Putamen (tissue), 1 donor: ENCODE results near the gene ARHGAP45.

Source experiments
- DNase-seq: peaks from one replicate; pipeline ENCODE4 v3.0.0-alpha.2; 2016; ENCODE audit warnings: low spot score

ARHGAP45 gene

DNA sequence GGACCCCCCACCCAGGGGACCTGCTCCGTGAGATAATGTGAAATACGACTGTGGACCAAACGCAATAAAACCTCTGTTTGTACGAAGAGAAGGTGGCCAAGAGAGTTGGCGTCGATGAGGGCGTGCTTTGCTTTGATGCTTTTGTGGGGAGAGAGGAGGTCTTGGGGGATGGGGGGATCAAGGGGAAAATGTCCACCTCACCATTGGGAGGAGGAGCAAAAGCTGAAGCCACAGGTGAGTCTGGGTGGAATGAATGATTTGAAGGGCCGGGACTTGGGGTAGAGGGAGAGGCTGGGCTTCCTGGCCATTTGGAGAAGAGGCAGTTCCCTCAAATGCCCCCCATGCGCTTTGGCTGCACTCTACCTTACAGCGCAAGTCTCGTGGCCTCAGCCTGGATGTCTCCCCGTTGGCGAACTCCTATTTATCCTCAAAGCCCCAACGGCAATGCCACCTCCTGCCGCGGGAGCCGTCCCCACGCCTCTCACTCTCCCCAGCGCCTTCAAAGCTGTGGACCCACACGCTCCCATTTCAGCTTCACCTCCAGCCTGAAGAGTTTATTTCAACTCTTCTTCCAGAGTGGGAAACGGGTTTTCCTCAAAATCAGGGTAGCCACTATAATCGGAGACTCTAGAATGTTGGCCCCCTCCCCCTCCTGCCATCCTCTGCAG is 27.9 kb upstream of the ARHGAP45 start:
- DNase-seq, result no peak

DNA sequence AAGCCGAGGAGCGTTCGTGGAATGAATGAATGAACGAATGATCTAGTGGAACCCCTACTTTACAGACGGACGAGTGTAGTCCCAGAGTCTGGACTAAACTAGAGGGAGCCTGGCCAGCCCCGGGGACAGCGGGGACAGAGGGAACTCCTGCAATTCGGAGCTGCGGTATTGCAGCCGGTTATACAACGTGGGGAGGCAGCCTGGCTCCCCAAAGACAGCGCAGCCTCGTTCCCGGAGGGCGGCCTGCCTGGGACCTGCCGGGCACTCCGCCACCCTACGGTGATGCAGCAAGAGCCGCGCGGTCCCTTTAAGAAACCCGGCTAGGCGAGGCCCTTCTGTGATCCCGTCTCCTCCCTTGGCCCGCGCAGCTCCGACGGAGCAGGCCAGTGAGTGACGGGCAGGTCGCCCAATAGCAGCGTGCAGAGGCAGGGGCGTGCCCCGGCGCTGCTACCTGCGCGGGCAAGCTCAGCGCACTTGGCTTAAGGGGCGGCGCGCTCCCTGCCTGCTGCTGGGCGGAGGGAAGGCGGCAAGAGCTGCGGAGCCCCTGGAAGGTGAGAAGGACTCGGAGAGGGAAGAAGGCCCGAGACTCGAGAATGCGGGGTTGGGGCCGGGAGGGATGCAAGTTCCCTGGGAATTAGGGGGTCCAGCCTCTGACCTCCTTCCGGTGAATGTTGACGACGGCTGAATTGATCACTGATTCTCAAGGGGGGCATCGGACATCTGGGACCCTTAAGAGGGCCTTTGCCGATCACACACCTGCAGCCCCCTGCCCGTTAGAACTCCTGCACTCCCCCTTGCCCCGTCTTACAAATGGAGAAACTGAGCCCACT is 27.1 kb upstream of the ARHGAP45 start, which contains the start of gene ABCA7:
ABCA7 (plus strand) TSS at position 462 of the 830 bp plus-strand sequence. CDS start 1,255 bp downstream, outside the sequence.
- DNase-seq, result peak; percentile 93

DNA sequence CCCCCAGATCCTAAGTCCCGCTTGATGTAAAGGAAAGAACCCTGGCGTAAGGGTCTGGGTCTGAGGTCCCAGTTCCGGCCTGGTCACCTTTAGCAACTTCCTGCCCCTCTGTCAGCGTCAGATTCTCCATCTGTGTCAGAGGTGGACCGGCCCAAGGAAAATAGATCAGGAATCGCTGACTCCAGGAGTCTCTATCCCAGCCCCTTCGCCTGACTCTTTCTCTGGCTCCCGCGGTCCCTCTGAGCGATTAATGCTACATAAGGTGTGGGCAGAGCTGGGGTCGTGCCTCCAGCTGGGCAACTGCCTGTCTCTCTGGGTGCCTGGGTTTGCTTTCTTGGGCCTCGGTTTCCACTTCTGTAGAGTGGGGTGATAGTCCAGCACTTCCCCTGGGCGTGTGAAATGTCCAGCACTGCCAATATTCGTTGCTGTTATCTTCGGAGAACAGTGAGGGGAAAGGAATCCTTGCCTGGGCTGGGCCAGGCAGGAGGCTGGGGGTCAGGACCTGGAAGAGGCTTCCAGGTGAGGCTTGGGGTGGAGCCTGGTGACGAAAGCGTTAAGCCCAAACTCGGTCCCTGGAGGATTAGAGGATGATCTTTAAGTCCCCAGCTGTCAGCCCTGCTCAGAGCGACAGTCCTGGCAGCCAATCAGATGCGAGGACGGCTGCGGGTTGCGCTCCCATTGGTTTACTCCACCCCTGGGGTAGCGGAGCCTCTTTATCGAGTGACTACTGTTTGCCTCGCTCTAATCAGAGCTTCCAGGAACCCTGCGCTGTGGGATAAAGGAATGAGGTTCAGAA is 26.3 kb upstream of the ARHGAP45 start:
- peak; percentile 92 for DNase-seq

DNA sequence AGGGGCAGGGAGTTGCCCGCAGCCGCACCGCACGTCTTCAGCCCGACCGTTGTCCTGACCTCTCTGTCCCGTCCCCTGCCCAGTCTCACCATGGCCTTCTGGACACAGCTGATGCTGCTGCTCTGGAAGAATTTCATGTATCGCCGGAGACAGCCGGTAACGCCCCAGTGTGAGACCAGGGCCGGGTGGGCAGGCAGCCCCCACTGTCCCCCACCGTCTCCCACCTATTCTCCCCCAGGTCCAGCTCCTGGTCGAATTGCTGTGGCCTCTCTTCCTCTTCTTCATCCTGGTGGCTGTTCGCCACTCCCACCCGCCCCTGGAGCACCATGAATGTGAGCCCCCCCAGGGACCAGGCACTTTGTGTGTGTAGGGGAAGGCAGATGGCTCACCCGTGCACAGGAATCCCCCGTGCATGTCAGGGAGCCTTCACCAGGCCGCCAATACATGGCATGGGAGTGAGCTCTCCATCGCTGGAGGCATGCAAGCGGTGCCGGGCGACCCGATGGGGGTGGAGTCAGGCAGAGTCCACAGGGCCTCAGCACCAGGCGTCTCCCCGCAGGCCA is 25.6 kb upstream of the ARHGAP45 start:
- no peak for DNase-seq

DNA sequence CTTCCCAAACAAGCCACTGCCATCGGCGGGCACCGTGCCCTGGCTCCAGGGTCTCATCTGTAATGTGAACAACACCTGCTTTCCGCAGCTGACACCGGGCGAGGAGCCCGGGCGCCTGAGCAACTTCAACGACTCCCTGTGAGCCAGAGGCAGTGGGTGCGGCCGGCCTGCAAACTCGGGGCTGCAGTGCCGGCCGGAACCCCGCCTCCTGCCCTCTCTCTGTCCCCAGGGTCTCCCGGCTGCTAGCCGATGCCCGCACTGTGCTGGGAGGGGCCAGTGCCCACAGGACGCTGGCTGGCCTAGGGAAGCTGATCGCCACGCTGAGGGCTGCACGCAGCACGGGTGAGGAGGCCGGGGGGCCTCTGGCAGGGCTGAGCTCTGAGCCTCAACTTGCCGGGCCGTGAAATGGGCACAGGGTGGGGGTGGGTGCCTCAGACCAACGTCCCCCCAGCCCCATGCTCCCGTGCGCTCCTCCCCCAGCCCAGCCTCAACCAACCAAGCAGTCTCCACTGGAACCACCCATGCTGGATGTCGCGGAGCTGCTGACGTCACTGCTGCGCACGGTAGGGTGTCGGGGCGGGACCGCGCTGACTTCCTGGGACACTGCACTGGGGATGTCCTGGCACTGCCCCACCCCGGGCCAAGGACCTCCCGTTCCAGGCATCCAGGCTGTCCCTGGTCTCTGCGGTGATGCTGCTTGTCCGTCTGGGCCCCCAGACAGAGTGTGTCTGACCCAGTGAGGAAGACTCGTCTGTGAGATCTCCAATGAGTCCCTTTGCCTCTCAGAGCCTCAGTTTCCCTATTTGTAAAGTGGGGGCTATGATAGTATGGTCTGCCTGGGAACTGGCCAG is 24.9 kb upstream of the ARHGAP45 start:
- DNase-seq, result no peak

DNA sequence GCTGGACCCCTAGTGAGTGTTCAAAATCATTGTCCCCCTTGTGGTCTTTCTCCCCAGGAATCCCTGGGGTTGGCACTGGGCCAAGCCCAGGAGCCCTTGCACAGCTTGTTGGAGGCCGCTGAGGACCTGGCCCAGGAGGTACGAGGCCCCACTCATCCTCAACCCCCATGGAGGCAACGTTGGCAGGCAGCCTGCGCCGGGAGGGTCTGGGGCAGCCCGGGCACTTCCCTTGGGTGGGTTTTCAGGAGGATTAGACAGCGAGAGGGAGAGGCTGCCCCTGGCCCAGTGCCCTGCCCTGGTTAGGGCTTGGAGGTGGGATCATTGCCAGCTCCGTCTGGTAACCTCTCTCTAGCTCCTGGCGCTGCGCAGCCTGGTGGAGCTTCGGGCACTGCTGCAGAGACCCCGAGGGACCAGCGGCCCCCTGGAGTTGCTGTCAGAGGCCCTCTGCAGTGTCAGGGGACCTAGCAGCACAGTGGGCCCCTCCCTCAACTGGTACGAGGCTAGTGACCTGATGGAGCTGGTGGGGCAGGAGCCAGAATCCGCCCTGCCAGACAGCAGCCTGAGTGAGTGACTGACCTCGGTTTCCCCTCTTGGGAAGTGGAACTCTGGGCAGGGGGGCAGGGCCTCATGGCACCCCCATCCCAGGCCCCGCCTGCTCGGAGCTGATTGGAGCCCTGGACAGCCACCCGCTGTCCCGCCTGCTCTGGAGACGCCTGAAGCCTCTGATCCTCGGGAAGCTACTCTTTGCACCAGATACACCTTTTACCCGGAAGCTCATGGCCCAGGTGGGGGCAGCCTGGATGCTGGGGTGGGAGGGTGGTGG is 24.1 kb upstream of the ARHGAP45 start:
- no peak for DNase-seq

DNA sequence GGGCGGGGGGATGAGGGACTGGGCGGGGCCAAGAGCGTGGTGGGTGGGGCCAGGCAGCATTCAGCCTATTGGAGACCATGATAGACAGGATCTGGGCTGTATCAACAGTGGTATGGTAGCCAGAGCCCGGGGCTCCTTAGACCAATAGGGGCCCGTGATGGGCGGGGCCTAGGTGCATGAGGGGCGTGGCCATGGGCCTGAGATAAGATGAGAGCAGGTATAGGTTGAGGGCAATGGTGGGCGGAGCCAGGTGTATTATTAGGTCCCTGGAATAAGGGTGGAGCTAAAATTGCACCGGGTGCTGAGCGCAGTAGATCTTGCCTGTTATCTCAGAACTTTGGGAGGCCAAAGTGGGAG is 21.7 kb upstream of the ARHGAP45 start:
- DNase-seq, result no peak

DNA sequence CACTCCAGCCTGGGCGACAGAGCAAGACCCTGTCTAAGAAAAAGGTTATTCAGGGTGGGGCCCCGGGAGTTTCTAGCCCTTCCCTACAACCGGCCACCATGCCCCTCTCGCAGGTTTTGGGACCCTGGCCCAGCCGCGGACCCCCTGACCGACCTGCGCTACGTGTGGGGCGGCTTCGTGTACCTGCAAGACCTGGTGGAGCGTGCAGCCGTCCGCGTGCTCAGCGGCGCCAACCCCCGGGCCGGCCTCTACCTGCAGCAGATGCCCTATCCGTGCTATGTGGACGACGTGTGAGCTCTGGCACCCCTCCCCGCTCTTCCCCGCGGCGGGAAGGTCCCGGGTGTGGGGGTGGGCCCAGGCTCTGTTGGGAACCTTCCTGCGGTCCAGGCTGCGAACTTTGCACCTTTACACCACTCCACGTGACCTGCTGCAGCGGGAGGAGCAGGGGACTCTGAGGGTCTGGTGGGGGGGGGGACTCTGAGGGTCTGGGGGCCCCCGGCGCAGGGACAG is 20.8 kb upstream of the ARHGAP45 start:
- DNase-seq, result no peak

DNA sequence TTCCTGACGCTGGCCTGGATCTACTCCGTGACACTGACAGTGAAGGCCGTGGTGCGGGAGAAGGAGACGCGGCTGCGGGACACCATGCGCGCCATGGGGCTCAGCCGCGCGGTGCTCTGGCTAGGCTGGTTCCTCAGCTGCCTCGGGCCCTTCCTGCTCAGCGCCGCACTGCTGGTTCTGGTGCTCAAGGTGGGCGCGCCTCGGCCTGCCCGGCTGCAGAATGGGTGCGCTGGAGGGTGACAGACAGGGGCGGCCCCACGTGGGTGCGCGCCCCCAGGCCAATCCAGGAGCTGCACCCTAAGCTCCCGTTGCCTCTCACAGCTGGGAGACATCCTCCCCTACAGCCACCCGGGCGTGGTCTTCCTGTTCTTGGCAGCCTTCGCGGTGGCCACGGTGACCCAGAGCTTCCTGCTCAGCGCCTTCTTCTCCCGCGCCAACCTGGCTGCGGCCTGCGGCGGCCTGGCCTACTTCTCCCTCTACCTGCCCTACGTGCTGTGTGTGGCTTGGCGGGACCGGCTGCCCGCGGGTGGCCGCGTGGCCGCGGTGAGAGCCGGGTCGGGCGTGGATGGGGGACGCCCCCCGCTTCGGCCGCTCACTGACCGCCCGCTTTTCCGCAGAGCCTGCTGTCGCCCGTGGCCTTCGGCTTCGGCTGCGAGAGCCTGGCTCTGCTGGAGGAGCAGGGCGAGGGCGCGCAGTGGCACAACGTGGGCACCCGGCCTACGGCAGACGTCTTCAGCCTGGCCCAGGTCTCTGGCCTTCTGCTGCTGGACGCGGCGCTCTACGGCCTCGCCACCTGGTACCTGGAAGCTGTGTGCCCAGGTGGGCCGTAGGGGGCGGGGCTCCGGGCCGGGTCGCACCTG is 19.9 kb upstream of the ARHGAP45 start:
- no peak for DNase-seq

DNA sequence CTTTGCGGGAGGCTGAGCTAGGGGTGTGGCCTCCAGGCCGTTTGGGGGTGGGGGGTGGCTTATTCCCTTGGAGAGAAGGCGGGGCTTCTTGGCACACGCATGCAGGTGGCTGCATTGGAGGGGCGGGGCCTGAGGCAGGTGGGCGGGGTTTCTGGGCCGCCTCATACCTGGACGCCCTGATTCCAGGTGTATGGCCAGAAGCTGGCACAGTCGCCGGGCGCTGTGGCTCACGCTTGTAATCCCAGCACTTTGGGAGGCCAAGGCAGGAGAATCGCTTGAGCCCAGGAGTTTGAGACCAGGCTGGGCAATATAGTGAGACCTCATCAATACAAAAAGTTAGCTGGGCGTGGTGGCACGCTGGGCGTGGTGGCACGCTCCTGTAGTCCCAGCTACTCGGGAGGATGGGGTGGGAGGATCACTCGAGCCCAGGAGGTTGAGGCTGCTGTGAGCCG is 19.2 kb upstream of the ARHGAP45 start:
- DNase-seq, result no peak

DNA sequence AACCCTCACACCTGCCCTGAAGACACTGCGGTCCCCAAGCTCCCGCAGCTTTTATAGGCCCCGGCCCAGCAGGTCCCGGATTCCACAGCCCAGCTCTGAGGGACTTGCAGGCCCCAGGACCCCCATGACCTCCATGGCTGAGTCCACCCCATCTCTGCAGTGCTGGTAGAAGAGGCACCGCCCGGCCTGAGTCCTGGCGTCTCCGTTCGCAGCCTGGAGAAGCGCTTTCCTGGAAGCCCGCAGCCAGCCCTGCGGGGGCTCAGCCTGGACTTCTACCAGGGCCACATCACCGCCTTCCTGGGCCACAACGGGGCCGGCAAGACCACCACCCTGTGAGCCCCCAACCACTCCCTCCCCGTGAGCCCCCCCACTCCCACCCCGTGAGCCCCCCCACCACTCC is 17.9 kb upstream of the ARHGAP45 start:
- DNase-seq, result no peak

DNA sequence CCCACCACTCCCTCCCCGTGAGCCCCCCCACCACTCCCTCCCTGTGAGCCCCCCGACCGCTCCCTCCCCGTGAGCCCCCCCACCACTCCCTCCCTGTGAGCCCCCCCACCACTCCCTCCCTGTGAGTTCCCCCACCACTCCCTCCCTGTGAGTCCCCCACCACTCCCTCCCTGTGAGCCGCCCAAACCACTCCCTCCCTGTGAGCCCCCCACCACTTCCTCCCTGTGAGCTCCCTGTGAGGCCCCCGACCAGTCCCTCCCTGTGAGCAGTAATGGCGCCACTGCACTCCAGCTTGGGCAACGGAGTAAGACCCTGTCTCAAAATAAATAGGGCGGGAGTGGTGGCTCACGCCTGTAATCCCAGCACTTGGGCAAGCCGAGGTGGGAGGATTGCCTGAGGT is 17.2 kb upstream of the ARHGAP45 start:
- no peak for DNase-seq

DNA sequence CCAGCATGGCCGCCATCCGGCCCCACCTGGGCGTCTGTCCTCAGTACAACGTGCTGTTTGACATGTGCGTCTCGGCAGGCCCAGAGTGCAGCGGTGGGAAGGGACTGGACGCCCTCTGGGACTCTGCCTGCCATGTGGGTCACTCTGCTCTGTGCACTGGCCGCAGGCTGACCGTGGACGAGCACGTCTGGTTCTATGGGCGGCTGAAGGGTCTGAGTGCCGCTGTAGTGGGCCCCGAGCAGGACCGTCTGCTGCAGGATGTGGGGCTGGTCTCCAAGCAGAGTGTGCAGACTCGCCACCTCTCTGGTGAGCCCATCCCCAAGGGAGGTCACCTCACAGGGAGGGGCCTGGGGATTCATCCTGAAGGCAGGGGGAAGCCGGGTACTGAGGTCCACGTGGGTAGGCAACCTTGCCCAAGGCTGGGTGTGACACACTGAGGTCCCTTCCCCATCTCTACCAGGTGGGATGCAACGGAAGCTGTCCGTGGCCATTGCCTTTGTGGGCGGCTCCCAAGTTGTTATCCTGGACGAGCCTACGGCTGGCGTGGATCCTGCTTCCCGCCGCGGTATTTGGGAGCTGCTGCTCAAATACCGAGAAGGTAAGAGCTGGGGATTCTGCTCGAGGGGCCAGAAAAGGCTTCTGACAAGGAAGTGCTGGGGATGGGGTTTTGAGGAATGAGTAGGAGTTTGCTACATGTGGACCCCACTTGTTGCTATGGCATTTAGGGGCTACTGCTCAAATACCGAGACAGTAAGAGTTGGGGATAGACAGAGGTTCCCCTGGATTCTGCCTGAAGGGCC is 15.8 kb upstream of the ARHGAP45 start:
- DNase-seq, result no peak

DNA sequence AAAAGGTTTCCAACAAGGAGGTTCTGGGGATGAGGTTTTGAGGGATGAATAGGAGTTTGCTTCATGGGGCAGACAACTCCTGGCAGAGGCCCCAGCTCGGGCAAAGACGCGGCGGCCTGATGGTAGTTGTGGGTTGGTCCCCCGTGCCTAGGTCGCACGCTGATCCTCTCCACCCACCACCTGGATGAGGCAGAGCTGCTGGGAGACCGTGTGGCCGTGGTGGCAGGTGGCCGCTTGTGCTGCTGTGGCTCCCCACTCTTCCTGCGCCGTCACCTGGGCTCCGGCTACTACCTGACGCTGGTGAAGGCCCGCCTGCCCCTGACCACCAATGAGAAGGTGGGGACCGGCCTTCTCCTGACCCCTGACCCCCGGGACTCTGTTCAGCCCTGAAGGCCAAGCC is 15.2 kb upstream of the ARHGAP45 start:
- DNase-seq, result no peak

DNA sequence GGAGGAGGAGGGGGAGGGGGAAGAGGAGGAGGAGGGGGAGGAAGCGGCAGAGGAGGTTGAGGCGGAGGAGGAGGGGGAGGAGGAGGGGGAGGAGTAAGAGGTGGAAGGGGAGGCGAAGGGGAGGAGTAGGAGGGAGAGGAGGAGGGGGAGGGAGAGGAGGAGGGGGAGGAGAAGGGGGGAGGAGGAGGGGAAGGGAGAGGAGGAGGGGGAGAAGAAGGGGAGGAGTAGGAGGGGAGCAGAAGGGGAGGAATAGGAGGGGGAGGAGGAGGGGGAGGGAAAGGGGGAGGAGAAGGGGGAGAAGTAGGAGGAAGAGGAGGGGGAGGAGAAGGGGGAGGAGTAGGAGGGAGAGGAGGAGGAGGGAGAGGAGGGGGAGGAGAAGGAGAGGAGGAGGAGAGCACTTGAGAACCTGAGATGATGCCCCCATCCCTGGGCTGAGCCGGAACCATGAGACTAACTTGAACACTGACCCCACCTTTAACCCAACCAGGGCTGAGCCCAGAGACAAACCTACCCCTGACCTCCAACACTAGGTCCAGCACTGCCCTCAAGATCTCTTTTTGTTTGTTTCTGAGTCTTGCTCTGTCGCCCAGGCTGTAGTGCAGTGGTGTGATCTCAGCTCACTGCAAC is 14.5 kb upstream of the ARHGAP45 start:
- DNase-seq, result no peak

DNA sequence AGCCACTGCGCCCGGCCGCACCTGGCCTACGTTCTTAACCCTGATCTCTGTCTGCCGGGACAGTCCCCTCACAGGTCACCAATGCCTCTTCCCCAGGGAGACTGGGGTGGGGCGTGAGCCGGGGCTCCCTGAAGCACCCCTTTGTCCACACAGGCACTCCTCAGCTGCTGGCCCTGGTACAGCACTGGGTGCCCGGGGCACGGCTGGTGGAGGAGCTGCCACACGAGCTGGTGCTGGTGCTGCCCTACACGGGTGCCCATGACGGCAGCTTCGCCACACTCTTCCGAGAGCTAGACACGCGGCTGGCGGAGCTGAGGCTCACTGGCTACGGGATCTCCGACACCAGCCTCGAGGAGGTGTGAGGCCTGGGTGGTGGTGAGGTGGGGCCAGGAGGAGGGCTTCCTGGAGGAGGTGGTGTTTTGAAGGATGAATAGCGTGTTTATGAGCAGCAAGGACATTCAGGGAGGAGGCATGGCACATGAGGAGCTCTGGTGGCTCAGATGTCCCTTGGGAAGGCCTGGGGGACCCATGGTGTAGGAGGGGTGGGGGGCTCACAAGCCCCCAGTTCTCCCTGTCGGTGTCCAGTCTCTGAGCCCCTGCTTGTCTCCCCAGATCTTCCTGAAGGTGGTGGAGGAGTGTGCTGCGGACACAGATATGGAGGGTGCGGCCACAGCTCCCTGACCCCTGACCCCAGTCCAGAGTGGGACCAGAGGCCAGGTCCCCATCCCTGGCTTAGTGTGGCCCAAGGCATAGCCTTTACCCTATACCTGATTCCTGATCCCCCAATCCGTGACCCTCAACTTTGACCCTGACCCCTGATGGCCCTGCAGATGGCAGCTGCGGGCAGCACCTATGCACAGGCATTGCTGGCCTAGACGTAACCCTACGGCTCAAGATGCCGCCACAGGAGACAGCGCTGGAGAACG is 13.5 kb upstream of the ARHGAP45 start:
- DNase-seq, result no peak
